Measurements from ENCODE around the gene RAPGEF6. TPM values are rescaled to one million over a fixed set of nuclear protein-coding genes. Genes with fewer than 3 reads are reported as not detected.
A peak's percentile ranks its signal among the peaks of the same experiment; 100 is the strongest.

The RAPGEF6 gene
- total and polyA plus RNA-seq, 2 of the 4 experiments (the other 2 are of a cell fraction), result 5.8 to 18.8 TPM

DNA sequence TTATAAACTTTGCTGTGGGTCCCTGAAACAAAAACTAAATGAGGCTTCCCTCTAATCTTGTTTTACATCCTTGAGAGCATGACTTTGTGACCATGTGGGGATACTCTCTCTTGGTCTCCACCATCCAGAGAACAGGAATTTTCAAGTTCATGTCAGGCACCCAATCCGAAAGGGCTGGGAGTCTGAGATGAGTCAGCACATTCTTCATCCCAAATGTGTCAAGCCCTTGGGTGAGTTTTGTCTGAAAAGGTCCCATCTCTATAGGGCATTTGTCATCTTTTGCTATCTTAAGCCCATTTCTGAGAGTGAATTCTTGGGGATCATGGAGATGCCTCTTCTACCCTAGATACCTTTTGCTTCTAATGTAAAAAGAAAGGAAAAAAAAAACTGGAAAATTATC is 26.9 kb upstream of the RAPGEF6 start:
- Histone ChIP-seq H4K91ac (ENCODE audit: insufficient read depth, low read depth, low read length) (no peak overlapping the region), H3K9ac (ENCODE audit: low read depth, low read length) (no peak overlapping the region), H3K27me3 (ENCODE audit: control insufficient read depth, insufficient read depth, low read length) (no peaks in the 10 kb centered on the region), H4K5ac (ENCODE audit: low read depth, low read length) (no peak overlapping the region), H4K8ac (ENCODE audit: low read depth in 2 of 2, low read length in 2 of 2) (no peak overlapping the region), H2BK15ac (ENCODE audit: low read depth, low read length) (no peak overlapping the region), H2BK20ac (ENCODE audit: low read depth, low read length) (no peak overlapping the region), H3K23ac (ENCODE audit: low read depth, low read length) (no peak overlapping the region), H4K20me1 (ENCODE audit: insufficient read depth, low read length) (no peaks in the 10 kb centered on the region), H3K36me3 (ENCODE audit: control insufficient read depth, insufficient read depth, low read length) (peaks cover 33% of the 10 kb centered on the region), H2BK5ac (ENCODE audit: low read depth, low read length, poor library complexity, severe bottlenecking) (no peak overlapping the region), H3K4ac (ENCODE audit: low read depth, low read length) (no peak overlapping the region), H3K14ac (replicated peaks; ENCODE audit: low read depth, low read length) (no peak overlapping the region), H3K79me1 (ENCODE audit: low read depth in 1 of 2, low read length in 2 of 2) (peaks cover 15 to 45% of the 10 kb centered on the region in 2 experiments), H3K27ac (ENCODE audit: insufficient read depth, low read length) (no peak overlapping the region), H3K9me3 (ENCODE audit: control insufficient read depth, insufficient read depth, low read length) (peaks cover 3% of the 10 kb centered on the region; the same call in 1 of the 2 replicates), H2BK120ac (ENCODE audit: low read depth, low read length) (no peak overlapping the region), H2AK9ac (replicated peaks; ENCODE audit: low read depth, low read length, poor library complexity) (no peak overlapping the region), H3K18ac (ENCODE audit: low read depth, low read length) (no peak overlapping the region), H3K56ac (ENCODE audit: extremely low read depth, insufficient read depth, low read length) (no peak overlapping the region), H3K9me1 (ENCODE audit: insufficient read depth, low read length) (peaks cover 3% of the 10 kb centered on the region; the same call in 1 of the 2 replicates), H2AFZ (replicated peaks; ENCODE audit: low read length, poor library complexity) (no peak overlapping the region), H3K4me1 (ENCODE audit: control insufficient read depth, insufficient read depth, low read length) (no peaks in the 10 kb centered on the region; the same call in 1 of the 2 replicates), H3K4me2 (ENCODE audit: low read depth, low read length) (no peak overlapping the region), H3K4me3 (ENCODE audit: insufficient read depth, low read depth, low read length) (no peak overlapping the region), H2AK5ac (ENCODE audit: low read depth, low read length) (no peak overlapping the region)
- WGBS, 2 experiments (ENCODE audit: extremely low coverage in 2 of 2, insufficient read length in 1 of 2), result no CpG with 5 or more reads among the region's 1 CpG
- intact Hi-C loops (cut with micrococcal nuclease) (no loop called here), in situ Hi-C loops (cut with MboI; ENCODE audit: low sequenced_read_pairs) (no loop called here), dilution Hi-C loops (cut with HindIII; ENCODE audit: low sequenced_read_pairs, unreplicated experiment) (no loop called here)
- ChIA-PET POLR2A (ENCODE audit: unreplicated experiment) (interaction anchor here (0.6 kb wide), 1 partner anchor 10 kb away, joined by 9 read pairs; no protein-coding TSS in a partner anchor), CTCF (no interaction called here)
- TF ChIP-seq RFX5 (IDR thresholded peaks at IDR 0.05; ENCODE audit: low read depth, low read length), result no peak
- peak; percentile 74 for TF ChIP-seq NFE2L2 (IDR thresholded peaks at IDR 0.05; ENCODE audit: low read depth, low read length)
- no peak for TF ChIP-seq CEBPB (IDR thresholded peaks at IDR 0.05; ENCODE audit: low read depth, low read length)
- TF ChIP-seq RAD21 (IDR thresholded peaks at IDR 0.05; ENCODE audit: low read length), result no peak
- TF ChIP-seq, protein P1, sequence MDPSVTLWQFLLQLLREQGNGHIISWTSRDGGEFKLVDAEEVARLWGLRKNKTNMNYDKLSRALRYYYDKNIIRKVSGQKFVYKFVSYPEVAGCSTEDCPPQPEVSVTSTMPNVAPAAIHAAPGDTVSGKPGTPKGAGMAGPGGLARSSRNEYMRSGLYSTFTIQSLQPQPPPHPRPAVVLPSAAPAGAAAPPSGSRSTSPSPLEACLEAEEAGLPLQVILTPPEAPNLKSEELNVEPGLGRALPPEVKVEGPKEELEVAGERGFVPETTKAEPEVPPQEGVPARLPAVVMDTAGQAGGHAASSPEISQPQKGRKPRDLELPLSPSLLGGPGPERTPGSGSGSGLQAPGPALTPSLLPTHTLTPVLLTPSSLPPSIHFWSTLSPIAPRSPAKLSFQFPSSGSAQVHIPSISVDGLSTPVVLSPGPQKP (IDR thresholded peaks at IDR 0.05; ENCODE audit: borderline replicate concordance, low read depth, low read length), result no peak
- no peak for TF ChIP-seq RCOR1 (IDR thresholded peaks at IDR 0.05; ENCODE audit: insufficient replicate concordance, low read length)
- no peak for TF ChIP-seq MXI1 (IDR thresholded peaks at IDR 0.05; ENCODE audit: borderline replicate concordance, low read depth, low read length)
- peak; percentile 74 for TF ChIP-seq MAFK (IDR thresholded peaks at IDR 0.05; ENCODE audit: low read depth, low read length)
- TF ChIP-seq FOS (IDR thresholded peaks at IDR 0.05; ENCODE audit: low read depth, low read length), result no peak
- TF ChIP-seq POLR2A (IDR thresholded peaks at IDR 0.05; ENCODE audit: low read depth, low read length), result no peak
- TF ChIP-seq, protein P2, sequence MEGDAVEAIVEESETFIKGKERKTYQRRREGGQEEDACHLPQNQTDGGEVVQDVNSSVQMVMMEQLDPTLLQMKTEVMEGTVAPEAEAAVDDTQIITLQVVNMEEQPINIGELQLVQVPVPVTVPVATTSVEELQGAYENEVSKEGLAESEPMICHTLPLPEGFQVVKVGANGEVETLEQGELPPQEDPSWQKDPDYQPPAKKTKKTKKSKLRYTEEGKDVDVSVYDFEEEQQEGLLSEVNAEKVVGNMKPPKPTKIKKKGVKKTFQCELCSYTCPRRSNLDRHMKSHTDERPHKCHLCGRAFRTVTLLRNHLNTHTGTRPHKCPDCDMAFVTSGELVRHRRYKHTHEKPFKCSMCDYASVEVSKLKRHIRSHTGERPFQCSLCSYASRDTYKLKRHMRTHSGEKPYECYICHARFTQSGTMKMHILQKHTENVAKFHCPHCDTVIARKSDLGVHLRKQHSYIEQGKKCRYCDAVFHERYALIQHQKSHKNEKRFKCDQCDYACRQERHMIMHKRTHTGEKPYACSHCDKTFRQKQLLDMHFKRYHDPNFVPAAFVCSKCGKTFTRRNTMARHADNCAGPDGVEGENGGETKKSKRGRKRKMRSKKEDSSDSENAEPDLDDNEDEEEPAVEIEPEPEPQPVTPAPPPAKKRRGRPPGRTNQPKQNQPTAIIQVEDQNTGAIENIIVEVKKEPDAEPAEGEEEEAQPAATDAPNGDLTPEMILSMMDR (conservative IDR thresholded peaks at IDR 0.05; ENCODE audit: low read depth, low read length), result no peak
- ATAC-seq (ENCODE audit: low read depth) (no peak; the same call in 1 of the 2 replicates), DNase-seq (no peak)
- no TSS peak for BruUV-seq (replicated peaks)

Data from IMR-90 (cell line).